MM.1S (cell line): ENCODE measurements around the gene PDE2A.

ENCODE experiments used
- CTCF ChIP-seq: fragments of 300-600 bp; sonication (generic); IDR thresholded peaks from 2 replicates; pipeline ENCODE4 v1.5.1; 2016; ENCODE audit warnings: antibody characterized with exemption, low read length, mixed read lengths
- EZH2 ChIP-seq: fragments of 300-600 bp; sonication (generic); optimal IDR thresholded peaks from 2 replicates; pipeline ENCODE3; 2017; ENCODE audit warnings: low read depth, mild to moderate bottlenecking, antibody characterized with exemption, low read length, mixed read lengths
- EZH2phosphoT487 ChIP-seq: fragments of 300-600 bp; sonication (generic); IDR thresholded peaks from 2 replicates; pipeline ENCODE4 v1.6.1; 2018; ENCODE audit warnings: antibody characterized with exemption, low read length

GRCh38 chr11:72615329-72615728 is 58.9 kb downstream of the PDE2A start:
- TF ChIP-seq EZH2phosphoT487 (no peak), CTCF (no peak), EZH2 (no peak)
